ENCODE results near the gene NPAS4.
"Not testable (repeated sequence)": the region's sequence is repeated elsewhere in the genome, so short reads cannot be mapped to it uniquely, and the experiment has no call there.

Gene NPAS4

GRCh38 chr11:66454247-66454646 is 33.4 kb downstream of the NPAS4 start:
- no peak for DNase-seq (ENCODE audit: low read depth in 3 of 3)

- no peak for DNase-seq (ENCODE audit: low read depth in 3 of 3)
These were observed 34.0 kb downstream of the NPAS4 start for GRCh38 chr11:66454828-66455227.

DNA sequence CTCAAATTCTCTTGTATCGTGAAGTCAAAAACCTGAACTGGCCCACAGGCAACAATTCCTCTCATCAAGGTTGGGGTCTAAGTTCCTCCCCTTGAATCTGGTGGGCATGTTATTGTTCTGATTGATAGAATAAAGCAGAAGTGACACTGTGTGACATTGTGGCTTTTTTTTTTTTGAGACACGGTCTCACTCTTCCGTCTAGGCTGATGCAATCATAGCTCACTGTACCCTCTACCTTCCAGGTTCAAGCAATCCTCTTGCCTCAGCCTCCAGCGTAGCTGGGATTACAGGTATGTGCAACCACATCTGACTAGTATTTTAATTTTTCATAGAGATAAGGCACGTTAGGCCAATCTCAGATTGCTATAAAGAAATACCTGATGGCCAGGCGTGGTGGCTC is 37.0 kb downstream of the NPAS4 start:
- DNase-seq (ENCODE audit: low read depth in 3 of 3) = no peak

- DNase-seq (ENCODE audit: low read depth in 3 of 3) = no peak
These were observed 38.4 kb downstream of the NPAS4 start for GRCh38 chr11:66459138-66459778.

GRCh38 chr11:66462010-66462409 is 41.2 kb downstream of the NPAS4 start:
- no peak for DNase-seq (ENCODE audit: low read depth in 3 of 3)

- no peak for DNase-seq (ENCODE audit: low read depth in 3 of 3)
These were observed 42.1 kb downstream of the NPAS4 start for GRCh38 chr11:66462911-66463310.

DNA sequence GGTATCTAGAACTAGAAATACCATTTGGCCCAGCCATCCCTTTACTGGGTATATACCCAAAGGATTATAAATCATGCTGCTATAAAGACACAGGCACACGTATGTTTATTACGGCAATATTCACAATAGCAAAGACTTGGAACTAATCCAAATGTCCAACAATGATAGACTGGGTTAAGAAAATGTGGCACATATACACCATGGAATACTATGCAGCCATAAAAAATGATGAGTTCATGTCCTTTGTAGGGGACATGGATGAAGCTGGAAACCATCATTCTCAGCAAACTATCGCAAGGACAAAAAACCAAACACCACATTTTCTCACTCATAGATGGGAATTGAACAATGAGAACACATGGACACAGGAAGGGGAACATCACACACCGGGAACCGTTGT is 43.3 kb downstream of the NPAS4 start:
- DNase-seq (ENCODE audit: low read depth in 3 of 3) = not testable (repeated sequence)

DNA sequence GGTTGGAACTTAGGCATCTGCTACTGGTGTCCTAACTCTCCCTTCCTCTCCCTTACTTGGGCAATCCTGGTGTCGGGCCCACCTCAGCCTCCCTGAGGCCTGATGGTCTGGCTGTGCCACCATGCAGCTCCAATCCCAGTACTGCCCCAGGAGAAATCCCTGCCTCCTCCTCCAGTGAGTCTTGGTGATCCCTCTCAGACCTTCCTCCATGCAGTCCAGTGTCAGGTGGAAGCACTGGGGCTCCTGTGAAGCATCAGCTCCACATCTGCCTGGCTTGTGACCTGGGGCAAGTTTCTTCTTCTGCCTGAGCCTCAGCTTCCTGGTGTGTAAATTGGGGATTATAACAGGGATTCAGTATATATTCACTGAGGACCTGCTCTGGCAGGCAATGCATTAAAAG is 44.1 kb downstream of the NPAS4 start:
- DNase-seq (ENCODE audit: low read depth in 3 of 3) = no peak

DNA sequence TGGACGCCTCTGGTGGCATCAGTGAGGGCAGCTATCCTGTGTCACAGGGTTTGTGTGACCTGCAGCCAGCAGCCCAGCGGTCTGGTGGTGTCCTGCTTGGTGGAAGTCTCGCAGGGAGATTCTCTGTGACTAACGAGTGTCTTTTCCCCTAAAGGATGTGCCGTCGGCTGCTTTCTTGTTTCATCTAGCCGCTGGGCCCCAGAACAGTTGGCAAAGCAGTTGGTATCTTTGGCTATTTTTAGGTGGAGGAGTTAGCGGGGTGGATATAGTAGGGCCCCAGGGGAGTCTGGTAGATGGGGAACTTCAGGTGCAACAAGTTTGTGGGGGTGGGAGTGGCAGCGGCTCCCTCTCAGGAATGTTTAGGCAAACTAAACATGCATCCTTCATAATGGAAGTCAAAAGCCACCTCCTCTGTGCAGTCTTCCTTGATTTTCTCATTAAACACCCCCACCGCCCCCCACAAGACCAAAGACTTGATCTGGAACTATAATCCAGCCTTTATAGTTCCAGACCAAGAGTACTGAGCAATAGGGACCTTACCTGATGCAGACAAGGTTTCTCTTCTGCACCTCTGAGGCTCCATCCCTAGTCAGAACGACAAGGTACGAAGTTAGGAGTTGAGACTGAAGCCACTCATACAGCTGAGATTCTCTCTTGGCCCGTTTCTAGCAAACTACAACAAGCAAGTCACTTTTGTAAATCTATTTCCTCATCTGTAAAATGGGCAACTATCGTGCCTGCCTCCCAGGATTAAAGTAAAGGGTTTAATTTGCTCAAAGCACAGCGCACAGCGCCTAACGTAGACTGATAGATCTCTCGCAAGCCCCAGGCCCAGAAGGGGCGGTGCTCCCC is 44.8 kb downstream of the NPAS4 start:
- DNase-seq (ENCODE audit: low read depth in 3 of 3) = no peak

DNA sequence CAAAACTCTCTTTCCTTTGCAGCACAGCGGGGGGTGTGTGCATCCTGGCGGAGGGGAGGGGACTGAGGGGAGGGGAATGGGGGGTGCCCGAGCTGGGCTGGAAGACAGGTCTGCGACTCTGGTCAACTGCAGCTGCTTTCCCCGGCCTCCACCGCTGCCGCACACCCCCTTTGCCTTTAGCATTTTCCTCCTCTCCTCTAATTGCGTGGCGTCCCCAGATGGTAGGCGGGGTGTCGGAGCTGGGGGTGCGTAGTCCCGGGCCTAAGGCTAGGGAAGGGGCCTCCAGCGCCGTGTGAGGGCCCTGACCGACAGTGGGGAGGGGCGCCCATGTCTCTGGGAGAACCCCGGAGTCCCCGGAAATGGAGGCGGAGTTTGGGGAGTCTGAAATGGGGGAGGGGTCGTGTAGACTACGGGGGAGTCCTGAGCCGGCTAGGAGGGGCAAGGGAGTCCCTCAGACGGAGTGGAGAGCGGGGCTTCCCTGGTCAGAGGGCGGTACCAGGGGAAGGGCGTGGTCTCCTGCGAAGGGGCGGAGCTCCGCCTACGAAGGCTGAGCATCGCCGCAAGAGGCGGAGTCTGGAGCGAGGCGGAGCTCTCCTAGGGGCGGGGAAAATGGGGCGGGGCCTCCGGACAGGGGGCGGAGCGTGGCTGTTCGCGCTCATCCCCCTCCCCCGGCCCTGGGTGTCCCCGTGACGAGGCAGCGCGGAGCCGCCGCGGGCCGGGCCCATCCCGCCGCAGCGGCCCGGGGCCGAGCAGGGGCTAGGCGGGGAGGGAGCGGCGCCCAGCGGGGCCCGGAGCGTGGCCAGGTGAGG is 45.6 kb downstream of the NPAS4 start, which contains the start of gene PELI3:
Gene PELI3, plus strand, starts transcription at position 681 of the 809 bp plus-strand sequence. CDS start 1,224 bp downstream, outside the sequence.
- DNase-seq (ENCODE audit: low read depth in 3 of 3) = peak; percentile 91 to 94 (median 92)

DNA sequence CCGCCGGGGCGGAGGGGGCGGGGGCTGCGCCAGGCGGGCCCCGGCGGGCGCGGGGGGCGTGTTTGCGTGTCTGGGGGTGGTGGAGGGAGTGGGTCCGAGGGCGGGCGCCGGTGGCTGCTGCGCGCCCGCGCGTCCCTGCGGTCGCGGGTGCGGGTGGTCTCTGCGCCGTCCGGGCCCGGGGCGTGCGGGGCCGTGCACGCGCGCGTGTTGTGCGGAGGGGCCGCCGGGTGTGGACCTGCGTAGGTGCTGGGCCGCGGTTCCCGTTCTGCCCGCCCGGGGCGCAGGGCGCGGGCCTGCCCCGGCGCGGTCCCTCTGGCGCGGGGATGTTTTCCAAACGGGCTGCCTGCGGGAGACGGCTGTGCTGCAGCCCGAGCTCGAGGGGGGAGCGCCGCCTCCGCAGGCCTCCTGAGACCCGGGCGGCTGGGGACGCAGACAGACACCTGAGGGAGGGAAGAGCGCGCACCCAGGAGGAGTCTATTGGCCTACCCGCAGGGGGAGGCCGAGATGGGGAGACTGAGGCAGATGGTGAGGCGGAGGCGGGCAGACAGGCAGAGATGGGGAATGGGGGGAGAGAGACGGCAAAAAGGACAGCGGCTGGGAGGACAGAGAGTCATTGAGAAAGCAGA is 46.3 kb downstream of the NPAS4 start:
- peak in 1 of 3 experiments; percentile 35 for DNase-seq (ENCODE audit: low read depth in 3 of 3)

DNA sequence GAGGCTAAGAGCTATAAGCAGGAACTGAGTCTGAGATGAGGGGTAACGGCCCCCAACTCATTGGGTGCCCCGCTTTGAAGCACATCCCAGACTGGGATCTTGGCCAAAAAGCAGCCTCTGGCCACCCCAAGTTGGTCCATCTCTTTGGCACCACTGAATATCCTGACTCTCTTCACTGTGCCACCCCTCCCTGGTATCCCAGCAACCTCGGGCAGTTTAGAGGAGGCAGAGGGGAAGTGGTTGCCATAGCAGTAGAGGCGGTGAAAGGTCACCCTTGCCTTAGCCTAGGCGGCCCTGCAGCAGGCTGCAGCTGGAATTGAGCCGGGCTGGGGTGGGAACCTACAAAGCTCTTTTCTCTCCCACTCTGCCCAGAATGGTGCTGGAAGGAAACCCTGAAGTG is 46.9 kb downstream of the NPAS4 start:
- peak in 1 of 3 experiments; percentile 19 for DNase-seq (ENCODE audit: low read depth in 3 of 3)

DNA sequence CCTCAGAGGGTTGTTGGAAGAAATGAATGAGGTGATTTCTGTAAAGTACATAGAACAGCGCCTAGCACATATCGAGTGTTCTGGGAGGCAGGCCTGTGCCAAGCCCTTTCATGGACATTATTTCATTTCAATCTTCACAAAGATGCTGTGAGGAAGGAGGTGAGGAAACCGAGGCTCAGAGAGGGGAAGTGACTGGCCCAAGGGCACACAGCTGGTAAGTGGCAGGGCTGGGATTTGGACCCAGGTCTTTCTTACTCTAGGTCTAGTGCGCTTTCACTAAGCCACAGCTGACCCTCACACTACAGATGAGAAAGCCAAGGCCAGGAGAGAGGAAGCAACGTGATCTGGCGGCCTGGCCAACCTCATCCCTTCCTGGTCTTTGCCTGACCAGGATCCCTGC is 47.9 kb downstream of the NPAS4 start:
- DNase-seq (ENCODE audit: low read depth in 3 of 3) = no peak

GRCh38 chr11:66469441-66469840 is 48.6 kb downstream of the NPAS4 start:
- no peak for DNase-seq (ENCODE audit: low read depth in 3 of 3)

GRCh38 chr11:66470015-66470414 is 49.2 kb downstream of the NPAS4 start:
- DNase-seq (ENCODE audit: low read depth in 3 of 3) = no peak

DNA sequence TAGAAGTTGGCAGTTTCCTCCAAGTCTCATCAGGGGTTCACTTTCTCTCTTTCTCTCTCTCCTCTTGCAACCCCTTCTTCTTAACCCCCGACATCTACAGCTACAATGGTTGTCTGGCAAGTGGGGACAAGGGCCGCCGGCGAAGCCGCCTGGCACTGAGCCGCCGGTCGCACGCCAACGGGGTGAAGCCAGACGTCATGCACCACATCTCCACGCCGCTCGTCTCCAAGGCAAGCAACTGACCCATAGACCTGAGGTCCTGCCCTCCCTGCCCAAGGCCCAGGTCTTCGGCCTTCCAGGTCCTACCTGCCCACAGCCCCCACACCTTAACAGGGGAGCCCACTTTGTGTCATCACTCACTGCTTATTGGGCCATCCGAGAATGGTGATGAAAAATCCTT is 50.3 kb downstream of the NPAS4 start:
- DNase-seq (ENCODE audit: low read depth in 3 of 3) = no peak

DNA sequence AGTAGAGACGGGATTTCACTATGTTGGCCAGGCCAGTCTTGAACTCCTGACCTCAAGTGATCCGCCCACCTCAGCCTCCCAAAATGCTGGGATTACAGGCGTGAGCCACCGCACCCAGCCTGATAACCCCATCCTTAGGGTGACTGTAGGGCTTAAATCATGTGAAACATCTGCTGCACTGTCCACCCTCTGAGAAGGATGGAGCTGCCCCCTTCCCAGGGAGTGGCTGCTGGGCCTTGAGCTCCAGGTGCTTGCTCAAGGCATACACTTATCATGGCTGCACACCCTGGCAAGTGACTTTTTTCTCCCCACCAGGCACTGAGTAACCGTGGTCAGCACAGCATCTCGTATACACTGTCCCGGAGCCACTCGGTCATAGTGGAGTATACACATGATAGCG is 51.2 kb downstream of the NPAS4 start:
- DNase-seq (ENCODE audit: low read depth in 3 of 3) = no peak

- DNase-seq (ENCODE audit: low read depth in 3 of 3) = no peak
These were observed 52.3 kb downstream of the NPAS4 start for GRCh38 chr11:66473167-66473566.

GRCh38 chr11:66473608-66474515 is 53.0 kb downstream of the NPAS4 start:
- DNase-seq (ENCODE audit: low read depth in 3 of 3) = no peak

GRCh38 chr11:66475349-66476172 is 54.7 kb downstream of the NPAS4 start:
- no peak for DNase-seq (ENCODE audit: low read depth in 3 of 3)

Data from stimulated activated CD4-positive, alpha-beta T cell treated with anti-CD3 and anti-CD28 coated beads, TNF-alpha, amount 100 ng/mL, for 24 hours (primary cell).